ENCODE results near the gene EYS.
"Not testable (repeated sequence)": the region's sequence is repeated elsewhere in the genome, so short reads cannot be mapped to it uniquely, and the experiment has no call there.

Gene EYS

DNA sequence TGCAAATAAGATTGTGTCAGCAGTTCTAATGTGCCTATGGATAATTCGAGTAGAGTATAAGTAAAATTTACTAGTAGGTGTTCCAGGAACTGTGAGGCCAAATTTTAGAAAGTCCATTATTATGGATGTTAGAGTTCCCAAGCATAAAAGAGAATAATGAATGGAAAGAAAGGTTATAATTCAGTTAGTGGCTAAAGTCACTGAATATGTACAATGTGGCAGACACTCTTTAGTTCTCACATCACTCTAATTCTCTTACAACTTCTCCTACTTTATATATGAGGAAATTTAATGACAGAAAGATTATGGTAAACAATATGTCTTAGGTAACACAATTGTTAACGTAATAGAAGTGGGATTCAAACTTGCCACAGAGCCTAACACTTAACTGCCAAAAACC lies 75.3 kb downstream of the EYS start:
- no peak for DNase-seq

DNA sequence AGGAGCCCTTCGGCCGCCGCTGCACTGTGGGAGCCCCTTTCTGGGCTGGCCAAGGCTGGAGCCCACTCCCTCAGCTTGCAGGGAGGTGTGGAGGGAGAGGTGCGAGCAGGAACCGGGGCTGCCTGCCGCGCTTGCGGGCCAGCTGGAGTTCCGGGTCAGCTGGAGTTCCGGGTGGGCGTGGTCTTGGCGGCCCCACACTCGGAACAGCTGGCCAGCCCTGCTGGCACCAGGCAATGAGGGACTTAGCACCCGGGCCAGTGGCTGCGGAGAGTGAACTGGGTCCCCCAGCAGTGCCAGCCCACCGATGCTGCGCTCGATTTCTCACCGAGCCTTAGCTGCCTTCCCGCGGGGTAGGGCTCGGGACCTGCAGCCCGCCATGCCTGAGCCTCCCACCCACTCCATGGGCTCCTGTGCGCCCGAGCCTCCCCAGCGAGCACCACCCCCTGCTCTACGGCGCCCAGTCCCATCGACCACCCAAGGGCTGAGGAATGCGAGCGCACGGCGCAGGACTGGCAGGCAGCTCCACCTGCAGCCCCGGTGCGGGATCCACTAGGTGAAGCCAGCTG lies 79.5 kb downstream of the EYS start:
- DNase-seq = not testable (repeated sequence)

DNA sequence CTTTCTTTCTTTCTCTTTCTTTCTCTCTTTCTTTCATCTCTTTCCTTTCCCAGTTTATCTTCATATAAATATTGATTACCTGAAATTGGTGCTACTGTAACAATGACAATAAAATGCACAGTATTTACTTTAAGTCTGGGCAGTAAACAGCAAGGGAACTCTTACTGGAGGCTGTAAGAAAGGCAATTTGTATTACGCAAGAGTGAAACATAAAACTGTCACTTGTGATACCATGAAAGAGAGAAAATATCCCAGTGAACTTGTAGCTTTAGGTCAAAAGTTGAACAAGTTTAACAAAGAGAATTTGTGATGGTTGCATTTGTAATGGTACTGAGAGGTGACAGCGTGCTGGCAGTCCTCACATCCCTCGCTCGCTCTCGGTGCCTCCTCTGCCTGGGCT lies 80.0 kb downstream of the EYS start:
- DNase-seq = no peak

DNA sequence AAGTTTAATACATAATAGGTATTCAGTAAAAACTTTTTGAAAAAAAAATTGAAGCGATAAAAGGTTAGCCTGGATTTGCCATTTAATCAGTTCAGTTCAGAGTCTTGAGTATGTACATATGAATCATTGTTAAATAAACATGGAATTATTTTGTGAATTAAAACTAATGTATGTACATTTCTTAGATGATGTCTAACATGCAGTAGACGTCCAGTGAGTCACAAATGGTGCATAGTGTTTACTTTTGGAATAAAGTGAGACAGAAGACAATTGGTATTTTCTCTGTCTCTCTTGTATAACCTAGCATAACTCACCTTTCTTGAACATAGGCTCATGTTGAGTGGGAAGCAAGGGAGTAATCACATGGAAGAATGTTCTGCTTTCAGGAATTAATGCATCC lies 83.5 kb downstream of the EYS start:
- no peak for DNase-seq

DNA sequence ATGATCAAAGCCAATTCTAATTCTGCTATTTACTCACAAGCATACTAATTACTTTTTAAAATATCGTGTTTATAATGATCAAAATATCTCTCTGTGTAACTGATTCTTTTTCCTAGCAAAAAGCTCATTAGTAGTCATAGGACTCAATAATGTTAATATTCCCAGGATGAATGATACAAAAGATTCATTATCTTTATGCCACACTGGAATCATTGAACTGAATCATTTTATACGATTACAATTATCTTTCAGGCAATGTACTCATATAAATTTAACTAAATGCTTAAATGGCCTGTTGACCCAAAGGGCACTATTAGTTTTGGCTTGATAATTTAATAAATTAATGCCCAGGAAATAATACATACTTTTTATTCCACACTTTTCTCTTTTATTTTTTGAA lies 96.3 kb downstream of the EYS start:
- DNase-seq = no peak

- no peak for DNase-seq
These were observed 111.5 kb downstream of the EYS start for GRCh38 chr6:65595540-65595939.

DNA sequence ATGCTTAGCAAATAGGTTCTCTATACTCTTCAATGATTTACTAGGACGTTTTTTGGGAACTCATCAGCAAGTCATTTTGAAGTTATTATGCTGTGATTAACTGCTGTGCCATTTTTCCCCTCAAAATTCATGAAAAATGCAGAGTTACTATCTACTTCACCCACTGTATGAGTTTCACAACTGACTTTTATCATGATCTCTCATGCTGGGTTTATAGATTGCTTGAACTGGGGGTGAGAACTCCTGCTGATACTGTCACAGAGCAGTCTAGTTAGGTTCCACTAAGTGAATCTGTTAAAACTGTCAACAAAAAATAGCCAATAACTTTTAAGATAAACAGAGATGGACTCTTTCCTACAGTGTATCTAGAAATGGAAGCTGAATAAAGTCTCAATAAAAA lies 136.7 kb downstream of the EYS start:
- DNase-seq = no peak

DNA sequence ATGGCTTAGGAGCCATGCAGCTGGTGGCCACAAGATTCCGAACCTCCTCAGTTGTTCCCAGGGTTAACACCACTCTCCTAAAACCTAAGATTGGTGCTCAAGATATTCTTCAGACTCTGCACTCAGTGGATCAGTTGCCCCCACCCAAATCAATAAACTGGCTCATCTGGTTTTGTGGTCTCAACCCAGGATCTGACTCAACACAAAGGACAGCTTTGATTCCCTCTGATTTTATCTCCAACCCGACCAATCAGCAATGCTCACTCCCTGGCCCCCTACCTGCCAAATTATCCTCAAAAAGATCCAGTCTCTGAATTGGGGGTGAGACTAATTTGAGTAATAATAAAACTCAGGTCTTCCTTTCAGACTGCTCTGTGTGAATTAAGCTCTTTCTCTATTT lies 137.5 kb downstream of the EYS start:
- DNase-seq = no peak

GRCh38 chr6:65569056-65569455 lies 138.0 kb downstream of the EYS start:
- not testable (repeated sequence) for DNase-seq

DNA sequence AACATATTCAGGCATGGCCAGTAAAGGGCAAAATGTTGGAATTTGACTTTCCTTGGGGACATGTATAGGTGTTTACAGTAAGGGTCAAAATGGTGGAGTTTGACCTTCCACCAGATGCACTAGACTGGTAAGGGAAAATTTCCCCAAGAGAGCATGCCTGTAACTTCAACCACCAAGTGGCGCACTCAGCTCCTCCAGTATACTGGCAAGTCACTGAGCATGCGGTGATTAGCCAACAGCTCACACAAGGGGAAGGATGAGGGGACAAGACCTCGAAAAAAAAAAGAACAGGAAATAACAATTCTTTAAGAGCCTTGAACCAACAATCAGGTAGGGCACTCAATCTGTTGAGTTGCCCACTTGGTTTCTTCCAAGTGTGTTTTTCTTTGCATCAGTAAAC lies 140.9 kb downstream of the EYS start:
- DNase-seq = no peak

GRCh38 chr6:65558071-65558470 lies 149.0 kb downstream of the EYS start:
- DNase-seq = no peak

- DNase-seq = no peak
These were observed 149.8 kb downstream of the EYS start for GRCh38 chr6:65557224-65557623.

DNA sequence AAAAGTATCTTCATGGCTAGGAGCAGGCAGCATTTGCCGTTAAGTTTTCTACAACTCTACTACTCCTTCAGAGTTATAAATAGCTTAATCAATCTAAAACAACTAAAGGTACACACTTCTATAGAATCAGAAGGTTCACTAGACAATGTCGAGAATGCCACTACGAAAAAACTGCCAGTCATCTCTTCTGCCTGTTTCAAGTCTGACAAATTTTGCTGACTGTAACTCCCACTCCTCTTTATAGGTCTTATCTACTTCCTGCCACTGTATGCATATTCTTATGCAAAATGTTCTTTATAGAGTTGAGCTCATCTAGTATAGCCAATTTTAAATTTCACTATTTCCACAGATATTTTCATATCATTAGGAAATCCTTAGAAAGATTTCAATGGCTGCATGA lies 160.1 kb downstream of the EYS start:
- no peak for DNase-seq

DNA sequence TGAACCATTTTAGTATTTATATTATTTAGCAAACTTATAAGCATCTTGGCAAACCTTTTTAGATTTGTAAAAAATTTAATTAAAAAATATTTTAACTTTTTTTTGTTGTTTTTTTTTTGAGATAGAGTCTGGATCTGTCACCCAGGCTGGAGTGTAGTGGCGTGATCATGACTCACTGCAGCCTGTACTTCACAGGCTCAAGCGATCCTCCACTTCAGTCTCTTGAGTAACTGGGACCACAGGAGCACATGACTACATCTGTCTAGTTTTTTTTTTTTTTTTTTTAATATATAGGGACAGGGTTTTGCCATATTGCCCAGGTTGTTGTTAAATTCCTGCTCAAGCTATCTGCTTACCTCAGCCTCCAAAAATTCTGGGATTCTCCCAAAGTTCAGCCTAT lies 161.1 kb downstream of the EYS start:
- DNase-seq = no peak

DNA sequence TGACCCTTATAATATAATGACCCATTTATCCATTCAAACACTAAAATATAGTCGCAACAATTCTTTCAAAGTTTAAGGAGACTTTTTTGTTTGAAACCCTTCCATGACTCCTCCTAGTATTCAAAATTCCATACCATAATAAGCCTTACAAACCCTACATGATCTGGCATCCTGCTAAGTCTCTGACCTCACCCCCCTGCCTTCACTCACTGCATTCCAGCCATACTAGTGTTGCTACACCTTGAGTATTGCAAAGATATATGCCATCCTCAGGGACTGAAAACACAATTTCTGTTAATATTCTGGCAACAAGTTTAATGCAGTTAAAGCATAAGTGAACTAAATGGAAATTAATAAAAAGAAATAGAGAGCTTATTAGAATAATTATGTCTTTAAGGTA lies 168.4 kb downstream of the EYS start:
- no peak for DNase-seq

DNA sequence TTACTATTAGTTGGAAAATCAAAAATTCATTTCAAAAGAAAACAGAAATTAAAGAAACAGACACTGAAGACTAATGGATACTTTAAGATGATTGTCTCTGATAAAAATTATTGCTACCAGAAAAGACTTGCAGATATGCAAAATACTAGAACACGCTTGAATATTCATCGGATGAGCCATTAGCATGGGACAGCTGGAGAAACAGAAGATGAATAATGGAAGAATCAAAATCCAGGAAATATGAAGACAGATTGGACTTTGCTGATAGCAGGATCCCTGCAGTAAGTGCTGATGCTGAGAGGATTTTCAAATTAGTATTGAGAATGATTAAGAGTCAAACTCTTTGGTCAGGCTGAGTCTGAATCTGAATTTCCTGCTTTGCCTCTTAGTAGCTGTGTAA lies 169.4 kb downstream of the EYS start:
- no peak for DNase-seq

GRCh38 chr6:65531533-65531932 lies 175.5 kb downstream of the EYS start:
- no peak for DNase-seq

- no peak for DNase-seq
These were observed 182.8 kb downstream of the EYS start for GRCh38 chr6:65524232-65524631.

DNA sequence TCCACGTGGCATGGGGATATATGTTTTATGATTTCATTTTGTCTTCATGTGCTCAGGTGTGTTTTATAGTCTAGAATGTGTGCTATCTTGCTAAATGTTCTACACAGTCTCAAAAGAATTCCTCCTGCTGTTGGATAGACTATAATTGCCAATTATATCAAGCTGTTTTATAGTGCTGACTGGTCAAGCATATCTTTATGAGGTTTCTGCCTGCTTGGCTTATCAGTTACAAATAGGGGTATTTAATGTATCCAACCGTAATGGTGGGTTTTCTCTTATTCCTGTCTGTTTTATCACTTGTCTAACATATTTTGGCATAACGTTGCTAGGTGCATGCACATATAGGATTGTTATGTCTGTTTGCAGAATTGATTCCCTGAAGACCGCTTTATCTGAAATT lies 201.3 kb downstream of the EYS start:
- no peak for DNase-seq

GRCh38 chr6:65501045-65501444 lies 206.0 kb downstream of the EYS start:
- no peak for DNase-seq

- not testable (repeated sequence) for DNase-seq
These were observed 223.4 kb downstream of the EYS start for GRCh38 chr6:65483652-65484051.

DNA sequence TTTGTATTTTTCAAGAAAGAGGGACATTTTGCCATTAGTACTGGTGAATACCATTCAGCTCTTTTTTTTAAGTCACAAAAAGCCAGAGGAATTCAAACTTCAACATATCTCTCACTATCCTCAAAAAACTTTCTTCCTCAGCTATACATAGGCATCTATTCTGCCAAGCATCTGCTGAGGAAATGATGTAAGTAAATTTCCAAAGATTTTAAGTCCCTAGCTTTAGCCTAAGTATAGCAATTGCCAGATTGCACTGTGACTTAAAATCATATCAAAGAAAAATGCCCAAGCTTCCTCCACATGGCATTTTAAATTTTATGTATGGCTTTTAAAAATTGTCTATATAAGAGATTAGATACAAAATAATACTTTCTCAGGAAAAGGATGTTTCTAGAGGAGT lies 237.4 kb downstream of the EYS start:
- no peak for DNase-seq

DNA sequence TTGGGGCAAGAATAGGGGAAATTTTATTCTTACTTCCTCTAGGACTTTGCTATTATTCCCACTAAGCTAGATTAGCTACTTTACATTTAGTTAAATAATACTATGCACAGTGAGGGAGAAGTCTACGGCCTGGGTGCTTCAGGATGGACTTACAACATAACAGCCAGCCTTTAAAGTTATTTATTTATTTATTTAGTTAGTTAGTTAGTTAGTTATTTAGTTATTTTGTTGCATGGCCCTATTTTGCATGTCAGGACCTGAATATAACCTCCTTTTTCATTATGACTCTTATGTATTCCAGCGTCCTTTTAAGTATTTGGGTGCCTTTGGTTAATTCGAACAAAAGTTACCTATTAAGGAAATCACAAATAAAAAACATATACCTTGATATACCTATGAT lies 238.7 kb downstream of the EYS start:
- DNase-seq = no peak

GRCh38 chr6:65461121-65461520 lies 245.9 kb downstream of the EYS start:
- no peak for DNase-seq

- no peak for DNase-seq
These were observed 254.7 kb downstream of the EYS start for GRCh38 chr6:65452333-65452732.

DNA sequence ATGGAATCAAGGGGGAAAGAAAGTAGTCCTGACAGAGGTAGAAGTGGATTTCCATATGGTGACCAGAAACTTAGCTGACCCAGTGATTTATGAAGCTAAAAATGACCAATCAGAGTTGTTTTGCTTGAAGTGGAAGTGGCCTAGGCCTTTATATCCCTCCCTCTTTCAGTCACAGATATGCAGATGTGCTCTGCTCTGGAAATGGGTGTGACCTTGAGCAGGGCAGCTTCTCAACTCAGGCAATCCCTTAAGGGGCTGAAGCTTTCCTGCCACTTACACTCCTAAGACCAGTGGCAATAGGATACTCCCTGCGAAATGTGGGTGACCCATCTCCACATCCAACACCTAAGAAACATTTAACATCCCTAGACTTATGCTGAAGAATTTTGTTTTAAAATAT lies 256.6 kb downstream of the EYS start:
- DNase-seq = no peak
